ENCODE results near the gene EXOC6B.

EXOC6B gene

DNA sequence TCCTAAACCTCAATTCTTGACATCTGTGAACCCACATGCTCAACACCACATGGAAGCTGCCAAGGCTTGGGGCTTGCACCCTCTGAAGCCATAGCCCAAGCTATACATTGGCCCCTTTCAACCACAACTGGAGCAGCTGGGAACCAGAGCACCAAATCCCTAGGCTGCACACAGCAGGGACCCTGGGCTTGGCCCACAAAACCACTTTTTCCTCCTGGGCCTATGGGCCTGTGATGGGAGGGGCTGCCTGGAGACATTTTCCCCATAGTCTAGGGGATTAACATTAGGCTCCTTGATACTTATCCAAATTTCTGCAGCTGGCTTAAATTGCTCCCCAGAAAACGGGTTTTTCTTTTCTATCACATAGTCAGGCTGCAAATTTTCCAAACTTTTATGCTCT is 40.3 kb downstream of the EXOC6B start:
- DNase-seq, result no peak

DNA sequence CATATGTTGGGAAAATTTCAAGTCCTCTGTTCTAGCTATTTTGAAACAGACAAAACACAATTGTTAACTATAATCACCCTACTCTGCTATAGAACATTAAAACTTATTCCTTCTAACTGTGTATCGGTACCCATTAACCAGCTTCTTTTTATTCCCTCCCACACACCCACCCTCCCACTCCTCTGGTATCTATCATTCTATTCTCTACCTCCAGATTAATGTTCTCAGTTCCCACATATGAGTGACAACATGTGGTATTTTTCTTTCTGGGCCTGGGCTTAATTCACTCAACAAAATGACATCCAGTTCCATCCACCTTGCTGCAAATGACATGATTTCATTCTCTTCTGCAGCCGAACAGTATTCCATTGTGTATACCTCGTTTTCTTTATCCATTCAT is 43.3 kb downstream of the EXOC6B start:
- DNase-seq, result no peak

DNA sequence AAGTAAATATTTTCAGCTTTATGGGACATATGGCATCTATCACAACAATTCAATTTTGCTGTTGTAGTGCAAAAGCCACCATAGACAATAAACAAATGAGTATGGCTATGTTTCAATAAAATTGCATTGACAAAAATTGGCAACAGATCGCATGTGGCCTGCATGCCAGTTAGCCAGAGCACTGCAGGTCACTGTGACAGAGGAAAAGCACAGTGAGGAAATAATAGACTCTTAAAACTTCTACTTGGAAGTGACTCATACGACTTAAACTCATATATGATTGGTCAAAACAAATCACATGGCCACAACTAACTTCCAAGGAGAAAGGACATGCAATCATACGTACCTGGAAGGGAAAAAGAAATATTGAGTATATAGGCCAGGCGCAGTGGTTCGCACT is 44.4 kb downstream of the EXOC6B start:
- no peak for DNase-seq

DNA sequence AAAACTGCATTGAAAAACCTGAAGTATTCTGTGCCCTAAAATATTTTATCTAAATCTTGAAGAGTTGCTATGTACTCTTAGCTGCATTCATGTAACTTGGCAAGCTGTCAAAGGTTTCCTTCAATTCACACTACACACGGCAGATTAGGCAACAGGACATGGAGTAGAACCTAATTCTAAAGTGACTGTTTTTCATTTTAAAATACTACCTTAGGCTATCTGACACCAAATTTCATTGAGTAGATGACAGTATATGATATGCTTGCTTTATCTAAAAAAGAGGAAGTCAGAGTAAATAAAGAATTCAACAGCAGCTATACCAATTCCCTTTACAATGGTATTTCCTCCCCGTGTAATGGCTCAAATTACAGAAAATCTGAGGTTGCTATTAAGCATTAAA is 45.4 kb downstream of the EXOC6B start:
- DNase-seq, result no peak

DNA sequence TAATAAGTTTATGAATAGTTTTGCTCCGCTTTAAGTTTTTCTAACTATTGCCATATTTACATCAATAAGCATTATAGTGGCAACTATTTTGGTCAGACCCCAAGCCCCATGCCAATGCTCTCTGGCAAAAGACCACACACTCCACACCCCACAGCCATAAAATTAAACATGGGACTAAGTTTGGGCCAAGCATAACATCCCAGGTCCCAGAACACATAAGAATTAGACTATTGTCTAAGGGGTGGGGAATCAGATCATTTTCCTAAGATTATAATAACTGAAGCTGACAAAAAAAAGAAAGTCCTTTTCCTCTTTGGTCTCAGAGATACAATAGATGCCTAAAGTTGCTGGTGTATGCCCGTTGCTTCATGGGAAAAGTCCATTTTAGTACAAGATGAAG is 46.3 kb downstream of the EXOC6B start:
- no peak for DNase-seq

DNA sequence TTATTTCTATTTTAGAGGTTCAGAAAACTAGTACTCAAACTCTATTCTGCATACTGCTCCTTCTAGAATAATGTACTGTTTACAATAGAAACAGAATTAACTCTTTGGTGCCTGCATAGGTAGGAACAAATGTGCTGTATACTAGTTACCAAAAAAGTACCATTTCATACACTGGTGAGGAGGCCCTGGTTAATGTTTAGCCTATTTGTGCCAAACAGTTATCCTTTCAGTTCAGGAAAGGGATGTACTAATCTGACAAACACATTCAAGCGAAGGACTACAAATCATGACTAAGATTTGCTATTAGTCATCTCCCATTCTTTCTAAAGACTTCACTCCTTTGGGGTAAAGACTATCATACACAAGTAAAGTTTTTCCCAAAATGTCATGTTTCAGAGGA is 47.4 kb downstream of the EXOC6B start:
- no peak for DNase-seq

DNA sequence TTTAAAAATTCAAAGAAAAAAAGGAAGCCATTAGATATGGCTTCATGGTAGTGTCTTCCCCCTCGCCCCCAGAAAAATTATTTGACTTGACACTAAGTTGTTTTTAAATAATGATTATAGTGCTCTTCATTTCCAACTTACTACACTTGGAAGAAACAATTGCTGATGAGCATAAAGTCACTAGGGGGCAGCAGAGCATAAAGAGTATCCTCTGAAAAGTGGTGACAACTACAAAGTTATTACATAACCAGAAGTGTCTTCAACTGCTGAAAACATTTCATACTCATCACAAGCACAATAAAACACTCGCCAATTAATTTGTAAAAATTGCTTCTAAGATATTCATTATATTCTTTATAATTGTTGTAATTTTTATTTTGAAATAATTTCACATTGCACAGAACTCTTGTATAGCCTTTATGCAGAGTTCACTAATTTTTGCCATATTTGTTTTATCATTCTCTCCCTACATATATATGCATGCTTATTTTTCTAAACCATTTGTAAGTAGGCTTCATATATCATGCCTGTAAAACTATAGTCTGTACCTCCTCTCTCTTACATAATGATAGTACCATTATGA is 54.9 kb downstream of the EXOC6B start:
- peak; percentile 44 for DNase-seq

DNA sequence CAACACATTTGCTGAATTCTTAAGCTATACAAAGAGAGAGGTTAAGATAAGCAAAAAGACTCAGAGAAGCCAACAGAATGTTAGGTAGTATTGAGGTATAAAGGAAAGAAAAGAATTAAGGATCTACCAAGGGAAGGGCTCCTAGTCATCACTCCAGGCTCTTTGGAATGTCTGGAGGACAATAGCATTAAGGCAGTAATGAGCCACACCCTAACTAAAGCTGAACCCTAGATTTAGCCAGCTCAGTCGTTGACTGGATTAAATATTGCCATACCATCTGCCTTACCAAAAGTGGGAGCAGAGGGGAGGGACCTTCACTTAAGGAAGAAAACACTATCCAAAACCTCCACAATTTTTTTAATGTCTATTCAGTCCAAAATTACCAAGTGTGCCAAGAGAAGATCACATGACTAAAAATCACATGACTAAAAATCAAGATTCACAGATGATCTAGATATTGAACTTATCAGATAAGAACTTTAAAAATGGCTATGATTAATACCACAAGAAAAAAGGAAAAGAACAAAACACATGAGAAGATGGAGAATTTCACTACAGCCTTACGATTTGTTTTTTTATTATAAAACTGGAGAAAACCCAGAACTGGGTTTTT is 59.7 kb downstream of the EXOC6B start:
- DNase-seq, result no peak

DNA sequence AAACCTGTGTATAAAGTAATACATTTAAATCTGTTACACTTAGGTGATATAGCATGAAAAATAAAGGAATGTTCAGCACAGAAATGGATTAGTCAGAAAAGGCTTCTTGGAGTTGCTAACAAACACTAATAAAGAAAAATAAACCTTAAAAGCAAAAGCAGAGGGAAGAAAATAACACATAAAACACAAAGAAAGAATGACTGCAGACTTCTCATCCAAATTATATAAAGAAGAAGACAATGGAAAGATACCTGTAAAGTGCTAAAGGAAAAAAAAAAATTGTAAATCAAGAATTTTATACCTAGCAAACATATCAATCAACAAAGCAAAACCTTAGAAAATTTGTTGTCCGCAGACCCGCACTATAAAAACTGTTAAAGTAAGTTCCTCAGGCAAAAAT is 63.6 kb downstream of the EXOC6B start:
- no peak for DNase-seq

DNA sequence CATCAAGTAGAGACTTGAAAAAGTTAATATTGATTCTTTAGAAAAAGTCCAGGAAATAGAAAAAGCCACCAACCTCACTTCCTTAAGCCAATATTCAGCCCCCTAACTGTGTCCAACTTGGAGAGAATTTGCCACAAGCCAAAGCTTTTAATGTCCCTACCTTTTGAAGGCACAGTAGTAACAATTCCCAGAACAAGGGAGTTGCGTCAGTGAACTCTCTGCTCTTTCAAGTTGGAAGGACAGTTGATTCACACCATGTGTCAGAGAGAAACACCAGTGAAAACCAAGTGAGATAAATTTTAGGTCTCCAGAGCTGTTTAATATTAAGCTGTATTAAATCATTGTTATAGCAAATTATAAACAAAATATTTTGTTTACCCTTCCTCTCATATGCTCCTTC is 66.1 kb downstream of the EXOC6B start:
- DNase-seq, result no peak

DNA sequence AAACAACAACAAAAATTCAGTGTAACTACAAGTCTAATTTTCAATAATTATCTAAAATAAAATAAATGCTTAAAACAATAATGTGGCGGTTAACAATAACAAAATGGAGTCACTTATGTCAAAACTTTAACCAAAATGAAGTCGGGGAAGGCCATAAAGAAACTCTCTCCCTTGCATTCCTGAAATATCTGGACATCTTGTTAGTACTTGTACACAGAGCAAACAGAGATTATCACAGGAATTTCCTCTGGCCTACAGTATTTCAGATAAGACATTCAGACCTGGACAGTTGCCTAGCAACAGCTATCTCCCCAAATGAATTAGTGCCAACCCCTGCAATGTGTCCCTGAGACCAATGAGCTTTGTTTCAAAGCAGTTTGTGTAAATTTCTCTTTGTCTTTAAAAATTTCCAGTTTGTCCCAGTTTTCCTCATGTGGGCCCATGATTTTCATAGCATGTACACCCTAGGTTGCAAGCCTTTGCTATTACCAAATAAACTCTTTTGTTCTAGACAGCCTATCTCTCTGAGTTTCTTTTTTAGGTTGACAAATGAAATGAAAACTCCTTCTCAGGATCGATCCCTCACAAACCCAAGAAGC is 68.6 kb downstream of the EXOC6B start:
- DNase-seq, result no peak

DNA sequence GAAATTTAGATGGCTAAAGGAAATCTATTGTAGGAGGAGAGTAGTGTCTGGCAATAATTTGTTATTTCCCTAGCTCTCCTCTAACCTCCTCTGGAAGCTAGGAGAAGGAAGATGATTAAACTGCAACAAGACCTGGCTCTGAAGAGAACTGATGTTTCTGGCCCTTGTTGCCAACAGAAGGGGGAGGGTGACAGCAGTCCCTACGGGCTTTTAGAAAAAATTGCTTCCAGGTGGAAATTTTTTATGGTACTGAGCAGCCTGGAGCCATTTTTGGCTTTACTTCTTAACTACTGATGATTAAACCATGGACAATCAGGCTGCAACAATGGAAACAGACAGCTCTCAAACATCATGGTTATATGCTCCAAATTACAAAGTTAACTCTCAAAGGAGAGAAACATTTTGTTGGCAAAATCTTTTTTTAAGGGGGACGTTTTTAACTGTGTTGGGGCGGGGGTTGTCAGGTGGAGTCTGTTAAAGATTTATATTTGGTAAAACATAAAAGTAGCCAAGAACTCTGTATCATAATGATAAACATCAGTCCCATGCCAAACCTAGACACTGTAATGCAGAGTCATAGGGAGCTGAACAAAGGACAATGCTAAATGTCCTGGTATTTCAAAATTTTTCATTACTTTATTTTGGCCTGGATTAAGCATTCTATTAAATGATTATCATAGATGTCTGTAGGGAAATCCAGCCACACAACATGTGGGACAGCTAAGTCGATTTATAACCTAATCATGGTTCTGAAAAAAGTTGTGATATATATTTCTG is 70.0 kb downstream of the EXOC6B start:
- DNase-seq, result no peak

DNA sequence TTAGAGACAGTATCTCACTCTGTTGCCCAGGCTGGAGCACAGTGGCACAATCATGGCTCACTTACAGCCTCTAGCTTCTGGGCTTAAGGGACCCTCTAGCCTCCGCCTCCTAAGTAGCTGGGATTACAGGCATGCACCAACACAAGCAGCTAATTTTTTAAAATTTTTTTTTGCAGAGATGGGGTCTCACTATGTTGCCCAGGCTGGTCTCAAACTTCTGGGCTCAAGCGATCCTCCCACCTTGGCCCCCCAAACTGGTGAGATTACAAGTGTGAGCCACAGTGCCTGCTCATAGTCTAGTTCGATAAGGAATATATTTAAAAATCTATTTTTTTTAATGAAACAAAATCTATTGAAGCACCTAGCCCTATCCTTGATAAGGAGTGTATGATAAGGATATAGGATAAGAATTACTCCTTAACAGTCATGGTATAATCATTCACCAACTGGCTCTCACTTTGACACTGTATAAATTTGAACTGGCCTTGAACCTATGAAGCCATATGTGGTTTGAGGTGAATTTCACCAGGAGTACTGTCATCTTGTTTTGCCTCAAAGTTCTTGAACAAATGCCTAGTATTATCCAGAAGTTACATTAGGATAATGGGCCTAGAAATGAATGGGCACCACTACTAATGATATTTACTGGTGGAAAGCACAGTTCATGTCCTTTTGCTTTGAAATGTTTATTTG is 71.1 kb downstream of the EXOC6B start:
- no peak for DNase-seq

DNA sequence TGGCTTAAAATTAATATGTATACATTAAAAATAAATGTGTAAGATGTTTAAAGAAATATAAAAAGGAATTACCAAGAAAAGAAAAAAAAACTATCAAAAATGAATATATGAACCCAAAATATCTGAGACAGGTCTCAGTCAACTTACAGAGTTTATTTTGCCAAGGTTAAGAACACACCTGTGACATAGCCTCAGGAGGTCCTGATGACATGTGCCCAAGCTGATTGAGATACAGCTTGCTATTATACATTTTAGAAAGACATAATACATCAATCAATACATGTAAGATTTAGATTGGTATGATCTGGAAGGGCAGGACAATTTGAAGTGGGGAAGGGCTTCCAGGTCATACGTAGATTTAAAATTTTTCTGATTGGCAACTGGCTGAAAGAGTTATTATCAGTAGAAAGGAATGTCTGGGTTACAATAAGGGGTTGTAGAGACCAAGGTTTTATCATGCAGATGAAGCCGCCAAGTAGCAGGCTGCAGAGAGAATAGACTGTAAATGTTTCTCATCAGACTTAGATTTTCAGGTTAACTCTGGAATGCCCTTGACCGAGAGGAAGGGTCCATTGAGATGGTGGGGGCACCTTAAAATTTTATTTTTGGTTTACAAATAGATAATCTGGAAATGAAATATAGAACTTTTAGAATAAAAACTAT is 74.7 kb downstream of the EXOC6B start:
- no peak for DNase-seq

DNA sequence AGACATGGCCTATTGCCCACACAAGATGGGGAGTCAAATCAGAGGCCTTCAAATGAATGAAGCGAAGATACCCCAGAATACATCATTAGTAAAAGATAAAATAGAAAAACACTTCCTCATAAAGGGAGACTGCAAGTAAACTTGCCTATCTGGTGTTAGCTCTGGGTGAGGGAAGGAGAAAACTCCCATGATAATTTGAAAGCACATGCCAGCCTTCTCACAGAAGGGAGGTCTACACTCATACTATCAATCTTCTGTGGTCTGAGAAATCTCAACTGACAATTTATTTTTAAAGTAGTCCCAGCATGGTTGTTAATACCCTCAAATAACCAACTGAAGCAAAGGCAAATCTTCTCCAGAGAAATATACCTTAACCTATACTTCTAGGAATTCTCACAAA is 75.4 kb downstream of the EXOC6B start:
- DNase-seq, result no peak

DNA sequence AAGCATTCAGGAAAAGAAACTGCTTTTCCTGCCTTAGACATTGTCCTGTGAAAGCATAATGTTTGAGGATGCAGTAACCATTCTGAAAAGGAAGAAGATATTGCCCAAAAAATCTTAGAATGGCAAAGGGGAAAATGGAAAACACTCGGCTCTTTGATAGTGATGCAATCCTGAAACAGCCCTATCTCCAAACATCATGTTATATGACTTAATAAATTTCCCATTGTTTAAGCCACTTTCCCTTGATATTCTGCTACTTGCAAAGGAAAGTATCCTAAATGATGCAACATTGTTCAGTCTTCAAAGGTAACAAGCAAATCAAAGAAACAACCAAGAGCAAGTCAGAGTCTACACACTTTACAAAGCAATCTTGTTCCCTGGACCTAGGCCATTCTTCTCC is 78.5 kb downstream of the EXOC6B start:
- DNase-seq, result no peak

DNA sequence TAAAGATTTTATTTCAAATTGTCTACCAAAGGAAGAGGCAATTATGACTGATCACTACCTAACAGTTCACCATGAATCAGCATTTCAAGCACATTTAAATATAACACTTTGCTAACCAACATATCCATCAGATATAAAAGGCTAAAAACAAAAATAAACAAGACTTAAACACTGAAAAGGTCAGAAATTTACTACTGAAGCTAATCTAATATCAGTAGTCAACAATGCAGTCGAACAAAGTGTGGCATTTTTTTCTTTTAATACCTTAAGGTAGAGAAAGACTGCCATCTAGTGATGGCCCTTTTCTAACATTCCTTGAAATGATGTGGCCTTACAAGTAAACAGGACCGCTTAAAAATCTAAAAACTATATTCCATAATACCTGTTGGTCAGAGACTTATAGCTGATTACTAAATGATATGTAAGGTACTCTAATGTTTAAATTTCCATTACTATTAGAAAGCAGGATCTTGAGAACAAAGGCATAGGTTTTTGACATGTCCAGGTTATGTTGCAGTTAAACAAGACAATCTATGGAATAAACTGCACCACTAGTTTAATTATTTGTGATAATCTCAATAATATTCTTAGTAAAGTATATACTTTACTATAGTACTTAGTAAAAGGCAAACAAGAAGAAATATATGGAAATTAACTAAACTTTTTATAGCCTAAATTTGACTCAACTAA is 80.0 kb downstream of the EXOC6B start:
- no peak for DNase-seq

DNA sequence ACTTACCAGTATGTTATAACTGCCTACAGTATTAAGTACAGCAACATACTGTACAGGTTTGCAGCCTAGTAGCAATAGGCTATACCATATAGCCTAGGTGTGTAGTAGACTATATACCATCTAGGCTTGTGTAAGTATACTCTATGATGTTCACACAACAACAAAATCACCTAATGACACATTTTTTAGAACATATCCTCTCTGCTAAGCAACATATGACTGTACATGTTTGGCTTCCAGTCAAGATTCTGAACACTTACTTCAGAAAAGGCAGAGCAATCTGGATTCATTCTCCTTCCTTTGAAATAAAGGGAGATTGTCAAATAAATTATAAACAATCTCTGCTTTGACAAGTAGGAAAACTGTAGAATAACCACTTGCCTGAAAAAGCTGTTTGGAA is 81.8 kb downstream of the EXOC6B start:
- no peak for DNase-seq

DNA sequence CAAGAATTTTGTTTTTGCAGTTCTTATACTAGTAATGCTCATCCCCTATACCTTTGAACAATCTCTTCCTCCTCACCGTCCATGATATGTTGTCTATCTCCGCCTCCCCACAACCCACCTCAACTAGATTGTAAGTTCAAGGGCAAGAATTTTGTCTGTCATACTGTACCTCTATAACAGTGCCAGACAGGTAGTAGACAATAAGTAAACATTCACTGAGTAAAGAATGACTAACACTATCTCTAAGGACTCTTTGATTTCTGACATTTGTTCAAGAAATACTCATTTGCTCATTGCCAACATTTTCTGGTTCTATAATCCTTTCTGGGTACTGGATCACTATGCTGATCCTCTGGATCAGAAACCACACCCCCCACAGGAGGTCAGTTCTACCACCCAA is 82.4 kb downstream of the EXOC6B start:
- no peak for DNase-seq

DNA sequence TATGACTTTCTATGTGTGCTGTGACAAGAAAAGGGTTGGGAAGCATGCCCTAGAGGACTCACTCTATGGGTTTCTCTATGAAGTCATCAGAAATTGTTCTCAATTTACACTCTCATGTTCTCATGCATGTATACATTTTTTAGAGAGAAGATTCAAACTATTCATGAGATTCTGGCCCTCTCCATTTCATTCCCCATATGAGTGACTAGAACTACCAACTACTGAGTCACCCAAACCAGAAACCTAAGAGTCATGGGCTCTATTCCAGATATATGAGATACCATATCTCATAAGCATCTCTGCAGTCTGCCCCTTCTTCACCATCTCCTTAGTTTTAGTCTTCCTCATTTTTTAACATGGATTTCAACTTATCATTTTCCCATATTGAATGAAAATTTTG is 87.7 kb downstream of the EXOC6B start:
- no peak for DNase-seq

DNA sequence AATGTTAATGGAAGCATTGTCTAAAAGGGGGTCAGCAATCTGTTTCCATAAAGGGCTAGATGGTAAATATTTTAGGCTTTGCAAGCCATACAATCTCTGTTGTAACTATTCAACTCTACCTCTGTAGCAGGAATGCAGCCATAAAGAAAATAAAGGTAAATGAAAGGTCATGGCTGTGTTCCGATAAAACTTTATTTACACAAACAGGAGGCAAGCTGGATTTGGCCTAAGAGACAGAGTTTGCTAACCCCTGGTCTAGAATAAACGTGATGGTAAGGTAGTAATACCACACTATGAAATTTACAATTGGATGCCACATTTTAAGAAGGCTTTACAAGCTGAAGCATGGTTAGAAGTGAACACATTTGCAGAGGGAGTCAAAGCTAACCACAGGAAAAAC is 91.4 kb downstream of the EXOC6B start:
- no peak for DNase-seq

DNA sequence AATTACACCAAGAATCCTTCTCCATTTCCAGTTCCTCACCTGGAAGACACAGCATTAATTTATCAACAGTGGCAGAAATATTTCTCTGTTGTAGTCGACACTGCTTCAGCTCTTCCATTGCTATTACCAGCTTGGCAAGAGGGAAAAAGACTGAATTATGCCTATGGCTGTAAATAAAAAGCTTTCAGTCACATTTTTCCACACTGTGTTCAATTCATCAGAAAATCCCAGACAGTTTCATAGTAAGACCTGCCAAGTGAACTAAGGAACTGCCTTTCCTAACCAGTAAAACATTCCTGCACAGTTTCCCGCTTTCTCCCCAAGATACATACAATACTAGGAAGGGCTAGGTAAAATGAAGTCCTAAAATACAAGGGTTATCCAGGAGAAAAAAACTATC is 94.7 kb downstream of the EXOC6B start:
- no peak for DNase-seq

All from activated naive CD4-positive, alpha-beta T cell treated with anti-CD3 and anti-CD28 coated beads, Interleukin-2, amount 50 U/mL, for 16 hours (primary cell).